Hematopoietic multipotent progenitor cell treated with erythropoietin and hydrocortisone succinate and interleukin-3 and kit ligand, for 6 days (in vitro differentiated cells): ENCODE results near the gene SLC35E2B.
"Not testable (repeated sequence)": the region's sequence is repeated elsewhere in the genome, so short reads cannot be mapped to it uniquely, and the experiment has no call there.

Source experiments
- DNase-seq: peaks from one replicate; pipeline ENCODE4 v3.0.0-alpha.2; 2015

Gene SLC35E2B

DNA sequence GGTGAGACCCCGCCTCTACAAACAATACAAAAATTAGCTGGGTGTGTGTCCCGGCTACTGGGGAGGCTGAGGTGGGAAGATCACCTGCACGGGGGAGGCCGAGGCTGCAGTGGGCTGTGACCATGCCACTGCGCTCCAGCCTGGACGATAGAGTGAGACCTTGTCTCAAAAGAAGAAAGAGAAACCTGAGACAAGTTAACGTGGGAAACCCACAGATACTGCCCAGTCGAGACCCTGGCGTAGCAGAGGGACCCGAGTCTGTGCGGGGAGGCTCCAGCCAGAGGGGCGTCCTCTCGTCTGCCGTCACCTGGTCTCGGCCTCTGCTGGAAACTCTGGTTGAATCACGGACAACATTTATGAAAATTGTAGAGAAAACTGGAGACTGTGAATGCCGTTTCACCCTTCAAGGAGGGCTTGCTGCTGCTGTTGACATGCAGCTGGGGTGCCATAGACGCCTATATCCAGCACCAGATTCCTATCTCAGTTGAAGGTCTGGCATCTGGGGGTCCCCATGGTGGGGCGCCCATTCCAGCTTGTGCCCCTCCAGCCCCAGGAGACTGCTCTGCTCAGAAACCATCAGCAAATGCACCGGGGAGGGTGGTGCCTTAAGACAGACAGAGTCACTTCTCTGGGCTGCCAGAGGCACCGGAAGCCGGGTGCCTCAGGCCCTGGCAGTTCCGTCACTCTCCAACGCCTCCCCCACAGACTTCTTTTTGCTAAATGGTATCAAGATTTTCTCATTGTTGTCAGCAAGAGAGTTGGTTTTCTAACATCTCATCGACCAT is 20.2 kb downstream of the SLC35E2B start:
- DNase-seq = no peak

DNA sequence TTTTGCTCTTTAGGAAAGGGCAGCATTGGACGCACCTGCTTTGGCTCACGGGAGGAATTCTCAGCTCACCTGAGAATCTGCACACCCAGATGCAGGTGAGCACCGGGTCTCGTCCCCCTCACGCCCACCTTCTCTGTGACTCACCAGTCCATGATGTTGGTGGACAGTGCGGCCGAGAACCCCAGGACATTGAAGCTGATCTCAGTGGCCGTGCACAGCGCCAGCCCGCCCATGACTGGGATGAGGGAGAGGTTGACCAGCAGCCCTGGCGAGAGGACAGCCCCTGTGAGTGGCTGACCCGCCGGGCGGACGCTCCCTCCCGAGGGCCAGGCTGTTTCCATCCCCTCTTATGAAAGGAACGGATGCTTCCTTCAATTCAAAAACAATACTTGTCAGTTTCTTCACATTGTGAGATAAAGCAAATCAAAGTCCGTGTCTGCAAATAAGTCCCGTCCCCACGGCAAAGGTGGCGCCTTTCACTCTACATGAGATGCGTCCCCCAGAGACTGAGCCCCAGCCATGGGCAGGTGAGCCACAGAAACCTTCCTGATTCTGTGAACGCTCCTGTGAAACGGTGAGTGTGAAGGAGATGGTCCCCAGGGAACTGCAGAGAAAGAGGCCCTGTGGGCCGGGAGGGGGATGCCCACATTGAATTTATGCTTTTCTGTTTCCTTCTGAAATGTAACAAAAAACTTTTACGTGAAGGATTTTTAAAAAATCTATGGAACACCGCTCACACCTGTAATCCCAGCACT is 21.1 kb downstream of the SLC35E2B start:
- no peak for DNase-seq

DNA sequence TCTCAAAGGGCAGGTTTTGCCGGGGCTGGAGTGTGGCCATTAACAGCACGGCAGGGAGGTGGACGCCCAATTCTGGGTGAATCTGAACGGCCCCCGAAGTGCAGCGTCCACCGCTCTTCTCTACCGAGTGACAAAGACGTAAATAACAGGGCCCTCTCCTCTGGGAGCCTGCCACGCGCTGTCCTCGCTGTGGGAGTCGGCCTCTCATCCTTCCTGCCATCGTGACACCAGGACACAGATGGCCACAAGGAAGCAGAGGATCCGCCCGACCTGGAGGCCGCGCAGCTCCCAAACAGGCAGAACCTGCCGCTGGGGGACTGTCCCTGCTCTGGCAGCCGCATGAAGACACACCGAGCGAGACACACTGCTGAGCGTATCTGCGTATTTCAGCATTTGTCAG is 21.7 kb downstream of the SLC35E2B start:
- DNase-seq = no peak

DNA sequence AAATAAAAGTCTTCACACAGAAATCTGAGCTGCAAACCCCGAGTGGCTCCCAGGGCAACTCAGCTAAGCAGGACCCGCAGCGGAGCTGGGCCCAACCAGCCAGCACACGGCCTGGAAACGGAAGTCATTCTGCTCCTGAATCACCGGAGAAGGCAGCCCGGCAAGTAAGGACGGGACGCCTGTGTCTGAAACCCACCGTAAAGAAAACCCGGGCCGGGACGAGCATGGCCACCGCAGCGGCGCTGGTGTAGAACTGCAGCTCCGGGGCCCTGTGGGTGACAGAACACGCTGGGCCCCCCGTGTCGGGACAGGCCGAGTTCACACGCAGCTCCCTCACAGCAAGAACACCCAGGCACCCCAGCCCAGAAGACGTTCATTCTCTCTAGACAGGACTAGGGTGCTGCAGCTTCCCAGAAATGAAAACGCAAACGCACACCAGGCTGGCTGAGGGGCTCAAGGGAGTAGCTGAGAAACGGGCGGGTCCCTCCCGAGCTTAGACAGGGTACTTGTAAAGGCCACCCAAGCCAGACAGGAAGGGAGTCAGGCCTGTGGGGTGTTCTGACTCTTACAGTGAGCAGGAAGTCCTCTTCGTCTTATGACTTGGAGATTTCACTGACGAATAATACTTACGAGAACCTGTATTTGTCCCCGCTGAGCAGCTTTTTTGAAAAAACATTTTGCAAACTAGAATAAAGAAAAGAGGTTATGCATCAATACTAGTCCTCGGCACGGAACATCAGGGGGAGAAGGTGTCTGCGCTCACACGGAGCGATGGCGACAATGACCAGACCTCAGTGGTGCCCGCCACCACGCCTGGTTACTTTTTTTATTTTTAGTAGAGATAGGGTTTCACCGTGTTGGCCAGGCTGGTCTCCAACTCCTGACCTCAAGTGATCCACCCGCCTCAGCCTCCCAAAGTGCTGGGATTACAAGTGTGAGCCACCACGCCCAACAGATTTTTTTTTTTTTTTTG is 22.8 kb downstream of the SLC35E2B start:
- DNase-seq = no peak

DNA sequence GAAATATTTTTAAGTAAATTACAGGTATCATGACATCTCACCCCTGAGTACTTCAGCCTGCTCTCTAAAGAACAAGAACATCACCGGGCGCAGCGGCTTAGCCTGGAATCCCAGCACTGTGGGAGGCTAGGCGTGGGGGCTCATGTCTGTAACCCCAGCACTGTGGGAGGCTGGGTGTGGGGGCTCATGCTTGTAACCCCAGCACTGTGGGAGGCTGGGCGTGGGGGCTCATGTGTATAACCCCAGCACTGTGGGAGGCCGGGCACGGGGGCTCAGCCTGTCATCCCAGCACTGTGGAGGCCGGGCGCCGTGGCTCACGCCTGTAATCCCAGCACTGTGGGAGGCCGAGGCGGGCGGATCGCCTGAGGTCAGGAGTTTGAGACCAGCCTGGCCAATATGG is 26.1 kb downstream of the SLC35E2B start:
- no peak for DNase-seq

DNA sequence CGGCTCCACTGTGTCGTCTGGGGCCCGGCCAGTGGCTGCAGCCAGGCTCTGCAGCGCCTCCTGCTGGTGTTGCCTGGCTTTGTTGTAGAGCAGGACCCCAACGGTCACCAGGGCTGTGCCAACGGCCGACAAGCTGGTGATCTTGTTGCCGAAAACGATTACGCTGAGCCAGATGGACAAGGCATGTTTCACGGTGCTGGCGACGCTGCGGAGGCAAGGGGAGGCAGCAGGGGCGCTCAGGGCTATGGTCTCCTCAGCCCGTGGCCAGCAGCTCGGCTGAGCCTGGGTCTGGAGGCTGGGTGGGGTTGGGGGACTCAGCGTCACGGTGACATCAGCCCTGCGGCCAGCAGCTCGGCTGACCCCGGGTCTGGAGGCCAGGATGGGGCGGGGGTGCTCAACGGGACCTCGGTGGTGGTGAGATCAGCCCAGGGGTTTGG is 26.8 kb downstream of the SLC35E2B start:
- peak; percentile 29 for DNase-seq

DNA sequence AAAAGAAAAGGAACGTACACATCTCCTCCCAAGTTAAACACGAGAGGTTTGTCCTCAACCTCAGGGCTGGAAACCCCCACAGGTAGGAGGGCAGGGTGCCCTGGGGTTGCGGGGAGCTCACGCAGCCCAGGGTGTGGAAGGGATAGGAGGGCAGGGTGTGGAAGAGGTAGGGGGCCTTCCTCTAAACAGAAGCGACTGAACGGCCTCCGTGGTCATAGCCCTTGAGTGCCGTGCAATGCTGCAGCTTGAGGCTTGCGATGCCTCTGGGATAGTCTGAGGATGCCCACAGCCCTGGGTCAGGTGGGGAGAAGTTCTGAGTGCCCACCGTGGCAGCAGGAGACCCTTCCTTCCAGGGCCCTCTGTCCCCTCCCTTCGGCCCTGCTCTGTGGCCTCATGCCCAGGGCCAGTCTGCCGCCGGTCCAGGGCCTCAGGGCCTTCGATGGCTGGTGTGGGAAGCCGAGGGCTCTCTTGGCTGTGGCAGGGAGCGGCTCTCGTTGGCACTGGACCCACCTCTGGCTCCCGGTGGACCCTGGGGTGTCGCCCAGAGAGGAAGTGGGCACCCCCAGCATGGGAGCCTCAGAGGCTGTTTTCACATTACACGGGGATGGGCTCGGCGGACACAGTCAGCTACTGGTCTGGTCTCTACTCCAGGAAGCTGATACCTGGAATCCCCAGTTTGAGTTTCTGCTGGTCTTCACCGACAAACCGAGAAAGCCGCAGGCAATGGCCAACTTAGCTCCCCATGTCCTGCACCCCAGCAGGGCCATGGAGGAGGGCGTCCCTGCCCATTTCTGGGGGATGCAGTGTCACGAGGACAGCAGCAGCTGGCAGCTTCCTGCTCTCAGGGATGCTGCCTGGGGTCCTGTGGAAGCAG is 27.4 kb downstream of the SLC35E2B start:
- no peak for DNase-seq

DNA sequence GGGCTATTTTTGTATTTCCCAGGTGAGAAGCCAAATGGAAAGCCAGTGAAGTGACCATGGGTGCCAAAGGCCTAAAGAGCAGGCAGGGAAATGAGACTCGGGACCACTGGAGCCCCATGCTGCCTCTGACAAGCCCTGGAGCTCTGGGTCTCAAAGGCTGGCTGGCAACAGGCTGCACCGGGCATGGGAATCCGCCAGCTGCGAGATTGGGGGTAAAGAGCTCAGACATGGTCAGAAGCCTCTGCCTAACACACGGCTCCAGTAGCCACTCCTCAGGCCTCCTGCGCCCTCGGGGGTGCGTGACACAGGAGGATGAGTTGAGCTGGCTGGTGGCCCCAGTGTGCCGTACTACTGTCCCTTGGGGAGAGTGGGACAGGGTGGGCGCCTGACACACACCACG is 28.3 kb downstream of the SLC35E2B start:
- not testable (repeated sequence) for DNase-seq

DNA sequence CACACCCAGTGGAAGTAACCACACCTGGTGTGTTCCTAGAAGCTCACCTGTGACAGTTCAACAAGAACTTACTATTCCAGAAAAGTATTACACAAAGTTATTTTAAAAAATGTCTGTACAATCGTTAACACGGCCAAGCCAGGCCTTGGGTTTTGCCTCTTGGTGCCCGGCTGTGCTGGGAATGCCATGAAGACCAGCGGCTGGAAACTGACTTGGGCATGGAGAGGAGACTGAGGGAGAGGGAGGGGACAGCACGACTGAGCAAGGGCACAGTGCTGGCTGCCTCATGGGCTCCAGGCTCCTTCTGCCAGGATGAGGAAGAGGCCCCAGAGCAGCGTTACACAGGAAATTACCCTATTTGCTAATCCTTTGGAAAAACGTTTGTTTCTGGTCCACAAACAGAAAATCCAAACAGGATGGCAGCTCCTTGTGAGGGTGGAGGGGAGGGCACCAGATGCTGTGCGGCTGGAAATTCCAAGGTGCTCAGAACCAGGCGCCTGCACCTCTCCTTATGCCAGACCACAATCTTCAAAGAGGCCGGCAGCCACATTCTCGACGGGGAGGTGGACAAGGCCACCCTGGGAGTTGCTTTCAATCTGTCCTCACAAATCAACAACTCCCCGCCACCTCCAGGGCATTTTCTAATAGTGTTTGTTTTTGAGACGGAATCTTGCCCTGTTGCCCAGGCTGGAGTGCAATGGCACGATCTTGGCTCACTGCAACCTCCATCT is 29.6 kb downstream of the SLC35E2B start:
- not testable (repeated sequence) for DNase-seq

DNA sequence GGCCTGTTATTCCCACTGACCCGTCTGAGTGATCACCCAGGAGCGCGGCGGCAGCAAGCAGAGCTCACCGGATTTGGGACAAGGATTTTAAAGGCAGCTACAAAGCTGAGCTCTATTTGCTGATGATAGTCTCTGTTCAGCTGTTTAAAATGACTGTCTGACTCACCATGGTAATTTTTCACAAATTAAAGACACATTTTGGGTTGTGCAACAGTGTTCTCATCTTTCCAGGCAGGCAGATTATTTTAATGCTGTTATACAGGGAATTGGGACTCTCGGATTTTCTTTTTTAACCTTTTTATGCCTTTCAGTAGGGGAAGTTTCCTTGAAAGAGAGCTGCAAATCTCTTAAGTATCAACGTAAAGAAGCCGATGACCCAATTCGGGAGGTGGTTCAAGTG is 30.2 kb downstream of the SLC35E2B start:
- DNase-seq = not testable (repeated sequence)

DNA sequence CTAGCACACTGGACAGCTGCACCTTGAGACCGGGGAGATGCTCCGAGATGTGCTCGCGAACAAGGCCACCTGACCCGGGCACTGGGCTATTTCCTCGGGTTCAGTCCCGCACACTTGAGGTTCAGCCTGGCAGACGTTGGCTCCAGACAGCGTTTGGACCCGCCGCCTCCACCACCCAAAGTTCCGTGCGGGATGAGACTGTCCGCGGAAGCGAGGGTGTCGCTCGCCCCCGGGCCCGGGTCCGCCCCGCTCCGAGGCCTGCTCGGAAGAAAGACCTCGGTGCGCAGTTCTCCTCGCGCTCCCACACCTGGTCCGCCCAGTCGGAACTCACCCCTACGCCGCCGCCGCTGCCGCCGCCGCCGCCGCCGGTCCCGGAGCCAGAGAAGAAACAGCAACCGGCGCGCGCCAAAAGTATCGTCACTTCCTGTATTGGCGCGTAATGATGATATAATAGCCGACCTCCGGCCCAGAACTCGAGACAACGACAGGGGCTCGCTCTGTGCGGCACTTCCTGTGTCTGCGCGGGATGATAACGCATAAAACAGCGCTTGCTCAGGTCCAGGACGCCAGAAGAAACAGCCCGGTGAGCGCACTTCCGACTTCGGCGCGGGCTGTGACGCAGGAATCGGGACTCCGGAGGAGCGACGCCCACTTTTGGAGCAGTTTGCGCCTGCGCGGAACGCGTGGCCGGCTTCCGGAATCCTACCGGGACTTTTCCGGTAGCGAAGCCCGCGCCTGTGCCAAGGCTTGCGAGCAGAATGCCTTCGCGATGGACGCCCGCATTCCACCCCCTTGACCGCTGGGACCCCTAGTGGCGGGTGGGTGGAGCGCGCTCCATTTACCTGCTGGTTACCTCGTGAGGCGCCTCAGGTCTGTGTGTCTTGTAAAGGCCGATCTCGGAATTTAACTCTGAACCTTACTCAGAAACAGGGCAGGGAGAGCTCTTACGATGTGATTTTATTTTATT is 33.7 kb downstream of the SLC35E2B start, which contains the start of gene CDK11B:
Gene CDK11B, minus strand, starts transcription at position 422 of the 967 bp plus-strand sequence. CDS start 1,519 bp downstream, outside the sequence.
- peak; percentile 95 for DNase-seq

DNA sequence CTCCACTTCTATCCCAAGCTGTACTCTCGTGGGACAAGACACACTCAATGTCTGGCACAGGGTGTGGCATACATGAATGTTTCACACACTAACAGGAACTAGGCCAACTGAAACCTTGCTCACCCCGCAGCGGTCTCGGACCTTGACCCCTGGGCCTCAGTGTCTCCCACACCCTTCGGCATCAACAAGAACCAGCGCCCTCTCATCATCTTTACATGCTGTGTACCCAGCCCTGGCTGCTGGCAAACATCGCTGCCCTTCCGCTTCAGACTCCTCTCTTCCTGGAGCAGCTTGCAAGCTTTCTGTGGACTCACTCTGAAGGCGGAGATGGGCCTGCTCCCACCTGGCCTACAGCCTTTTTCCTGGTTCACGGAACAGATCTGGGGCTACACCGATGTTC is 44.3 kb downstream of the SLC35E2B start:
- not testable (repeated sequence) for DNase-seq

DNA sequence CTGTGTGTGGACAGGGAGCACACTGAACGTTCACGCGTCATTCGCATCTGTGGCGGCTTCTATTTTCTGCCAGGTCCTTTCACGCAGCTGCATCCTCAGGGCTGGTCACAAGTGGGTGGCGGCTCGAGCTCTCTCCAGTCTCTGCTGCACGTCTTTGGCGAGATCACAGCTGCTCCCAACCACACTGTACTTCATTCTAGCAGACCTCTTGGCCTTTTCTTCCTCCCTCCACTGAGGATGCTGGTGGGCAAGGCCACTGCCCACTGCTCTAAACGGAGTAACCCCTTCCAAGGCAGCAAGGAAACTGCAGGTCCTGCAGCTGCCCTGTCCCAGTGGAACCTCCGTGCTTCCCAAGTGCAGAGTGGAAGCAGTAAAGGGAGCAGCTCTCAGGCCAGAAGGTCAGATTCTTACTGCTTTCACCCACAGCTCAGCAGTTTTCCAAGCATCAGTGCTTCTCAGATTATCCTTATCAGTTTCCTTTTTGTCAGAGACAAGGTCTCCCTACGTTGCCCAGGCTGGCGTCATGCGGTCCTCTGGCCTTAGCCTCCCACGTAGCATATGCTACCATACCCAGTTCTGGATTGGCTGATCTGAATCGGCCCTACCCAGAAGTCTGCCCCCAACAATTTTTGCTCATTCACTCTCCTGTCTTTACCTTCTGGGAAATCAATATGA is 44.9 kb downstream of the SLC35E2B start:
- DNase-seq = peak; percentile 86

DNA sequence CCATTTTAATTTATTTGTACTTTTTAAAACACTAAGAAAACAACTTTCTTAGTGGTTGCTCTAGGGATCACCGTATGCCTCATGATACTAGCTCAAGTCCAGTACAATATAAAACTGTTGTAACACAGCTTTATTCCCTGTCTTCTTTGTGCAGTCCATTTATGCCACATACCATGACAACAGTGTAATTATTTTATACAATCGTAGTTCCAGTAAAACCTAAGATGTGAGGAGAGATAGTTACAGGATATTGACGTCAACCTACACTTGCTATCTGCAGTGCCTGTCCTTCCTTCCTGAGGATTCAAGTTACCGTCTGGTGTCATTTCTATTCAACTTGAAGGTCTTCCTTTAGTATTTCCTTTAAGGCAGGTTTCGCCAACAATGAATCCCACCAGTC is 46.3 kb downstream of the SLC35E2B start:
- not testable (repeated sequence) for DNase-seq

DNA sequence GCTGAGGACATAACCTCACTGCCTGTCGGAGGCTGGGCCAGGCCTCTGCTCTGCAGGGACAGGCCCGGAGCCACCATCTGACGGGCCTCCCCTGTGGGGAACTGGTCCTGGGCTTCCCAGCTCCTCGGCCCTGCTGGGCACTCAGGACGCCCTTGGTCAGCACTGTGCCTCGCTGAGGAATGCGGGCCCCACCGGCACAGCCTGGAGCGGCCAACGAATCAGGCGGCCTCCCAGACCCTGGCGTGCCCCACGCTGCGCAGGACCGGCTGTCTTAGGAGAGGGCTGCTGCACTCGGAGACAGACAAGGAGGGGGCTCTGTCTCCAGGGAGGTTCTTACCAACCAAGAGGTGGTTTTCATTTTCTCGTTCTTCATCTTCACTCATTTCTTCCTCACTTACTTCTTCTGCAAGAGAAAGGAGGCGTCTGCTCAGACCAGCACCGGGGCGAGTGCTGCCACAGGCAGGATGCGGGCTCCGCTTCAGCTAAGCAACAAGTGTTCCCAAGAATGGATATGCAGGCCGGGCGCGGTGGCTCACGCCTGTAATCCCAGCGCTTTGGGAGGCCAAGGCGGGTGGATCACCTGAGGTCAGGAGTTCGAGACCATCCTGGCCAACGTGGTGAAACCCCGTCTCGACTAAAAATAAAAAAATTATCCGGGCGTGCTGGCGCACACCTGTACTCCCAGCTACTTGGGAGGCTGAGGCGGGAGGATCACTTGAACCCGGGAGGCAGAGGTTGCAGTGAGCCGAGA is 51.7 kb downstream of the SLC35E2B start:
- not testable (repeated sequence) for DNase-seq

DNA sequence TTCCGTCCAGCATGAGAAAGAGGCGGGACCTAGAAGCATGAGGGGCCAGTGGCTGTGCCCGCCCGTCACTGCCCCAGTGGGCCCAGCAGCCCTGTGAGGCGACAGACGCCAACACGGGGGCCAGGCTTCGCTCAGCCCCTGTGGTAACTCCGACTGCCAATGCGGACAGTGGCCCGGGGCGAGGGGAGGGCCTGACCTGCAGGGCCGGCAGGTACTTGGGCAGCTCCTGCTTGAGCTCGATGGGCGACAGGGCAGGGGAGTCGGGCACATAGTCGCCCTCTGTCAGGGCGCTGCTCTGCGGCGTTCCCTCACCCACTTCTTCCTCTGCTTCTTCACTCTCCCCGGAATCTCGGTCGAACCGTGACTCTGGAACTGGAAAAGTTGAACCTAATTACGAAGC is 52.5 kb downstream of the SLC35E2B start:
- not testable (repeated sequence) for DNase-seq

DNA sequence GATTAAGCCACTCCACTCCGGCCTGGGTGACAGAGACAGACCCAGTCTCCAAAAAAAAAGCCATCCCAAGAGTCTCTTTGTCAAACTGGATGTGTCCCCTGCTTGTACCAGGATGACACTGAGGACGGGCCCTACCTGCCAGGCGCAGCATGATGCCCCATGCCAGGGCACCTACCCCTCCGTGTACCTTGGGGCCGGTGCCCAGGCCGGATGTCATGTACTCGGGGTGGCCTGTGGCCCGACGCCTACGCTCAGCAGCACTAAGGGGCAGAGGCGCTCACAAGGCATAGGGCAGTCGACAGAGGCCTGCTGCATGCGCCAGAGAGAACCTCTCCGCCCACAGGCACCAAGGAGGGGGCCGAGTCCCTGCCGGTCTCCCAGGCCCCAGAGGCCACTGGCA is 53.2 kb downstream of the SLC35E2B start:
- not testable (repeated sequence) for DNase-seq

DNA sequence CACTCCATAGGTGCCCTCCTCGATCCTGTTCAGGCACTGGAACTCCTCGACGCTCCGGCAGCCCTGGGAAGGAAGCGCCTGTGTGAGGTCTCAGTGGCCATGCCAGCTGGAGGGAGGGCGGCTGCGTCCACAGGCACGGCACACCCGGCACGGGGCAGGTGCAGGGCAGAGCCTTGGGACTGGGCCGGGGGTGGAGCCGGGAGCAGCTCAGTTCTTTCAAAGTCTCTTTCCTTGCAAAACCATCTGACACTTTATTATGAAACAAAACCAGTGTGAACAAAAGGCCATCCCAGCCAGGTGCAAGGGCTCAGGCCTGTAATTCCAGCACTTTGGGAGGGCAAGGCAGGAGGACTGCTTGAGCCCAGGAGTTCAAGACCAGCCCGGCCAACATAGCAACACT is 54.1 kb downstream of the SLC35E2B start:
- DNase-seq = not testable (repeated sequence)
